Measurements from ENCODE around the gene ETFA. TPM values are rescaled to one million over a fixed set of nuclear protein-coding genes. Genes with fewer than 3 reads are reported as not detected.
"Not testable (repeated sequence)": the region's sequence is repeated elsewhere in the genome, so short reads cannot be mapped to it uniquely, and the experiment has no call there.

Gene ETFA
- total RNA-seq, 4 donors from 2014 or later: 65.8 to 195 (median 159) TPM

DNA sequence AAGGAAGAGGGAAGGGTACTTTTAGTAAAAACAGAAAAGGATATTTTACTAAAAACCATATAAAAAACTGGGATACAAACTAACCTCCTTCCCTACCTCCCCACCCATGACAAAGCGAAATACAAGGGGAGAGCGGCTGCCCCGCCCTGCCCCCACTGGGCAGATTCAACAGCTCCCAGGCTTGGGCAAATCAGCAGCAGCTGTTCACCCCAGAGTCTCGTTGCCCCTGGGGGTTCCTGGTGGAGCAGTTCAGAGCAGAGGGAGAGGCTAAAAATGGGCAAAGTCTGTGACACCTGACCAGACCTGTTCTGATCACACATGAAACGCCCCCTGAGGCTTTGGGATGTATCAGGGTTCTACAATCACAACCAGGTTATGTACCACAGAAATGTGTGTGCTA lies 2.5 kb upstream of the ETFA start:
- H3K27ac ChIP-seq: no peak overlapping the region
- H3K4me3 ChIP-seq: no peak overlapping the region
- in situ Hi-C loops (cut with MboI; ENCODE audit: low pct_ligation_motif_present in 1 of 4, low pct_unique_long_range_greater_than_20kb in 1 of 4, low sequenced_read_pairs in 3 of 4): no loop called here
- TF ChIP-seq EP300 (IDR thresholded peaks at IDR 0.05; ENCODE audit: low read depth): no peak
- TF ChIP-seq POLR2AphosphoS5 (IDR thresholded peaks at IDR 0.05): no peak
- TF ChIP-seq, protein P1, sequence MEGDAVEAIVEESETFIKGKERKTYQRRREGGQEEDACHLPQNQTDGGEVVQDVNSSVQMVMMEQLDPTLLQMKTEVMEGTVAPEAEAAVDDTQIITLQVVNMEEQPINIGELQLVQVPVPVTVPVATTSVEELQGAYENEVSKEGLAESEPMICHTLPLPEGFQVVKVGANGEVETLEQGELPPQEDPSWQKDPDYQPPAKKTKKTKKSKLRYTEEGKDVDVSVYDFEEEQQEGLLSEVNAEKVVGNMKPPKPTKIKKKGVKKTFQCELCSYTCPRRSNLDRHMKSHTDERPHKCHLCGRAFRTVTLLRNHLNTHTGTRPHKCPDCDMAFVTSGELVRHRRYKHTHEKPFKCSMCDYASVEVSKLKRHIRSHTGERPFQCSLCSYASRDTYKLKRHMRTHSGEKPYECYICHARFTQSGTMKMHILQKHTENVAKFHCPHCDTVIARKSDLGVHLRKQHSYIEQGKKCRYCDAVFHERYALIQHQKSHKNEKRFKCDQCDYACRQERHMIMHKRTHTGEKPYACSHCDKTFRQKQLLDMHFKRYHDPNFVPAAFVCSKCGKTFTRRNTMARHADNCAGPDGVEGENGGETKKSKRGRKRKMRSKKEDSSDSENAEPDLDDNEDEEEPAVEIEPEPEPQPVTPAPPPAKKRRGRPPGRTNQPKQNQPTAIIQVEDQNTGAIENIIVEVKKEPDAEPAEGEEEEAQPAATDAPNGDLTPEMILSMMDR (IDR thresholded peaks at IDR 0.05): no peak
- TF ChIP-seq POLR2A (IDR thresholded peaks at IDR 0.05): no peak
- H3K9me3 ChIP-seq: no peaks in the 10 kb centered on the region
- WGBS, 2 donors (ENCODE audit: low coverage in 1 of 2): 79 to 80% methylated on average over 1 to 5 of the region's 5 CpGs
- no peaks in the 10 kb centered on the region for H3K36me3 ChIP-seq
- peaks cover 3 to 21% (median 10%) of the 10 kb centered on the region in 4 donors for H3K4me1 ChIP-seq
- no peaks in the 10 kb centered on the region for H3K27me3 ChIP-seq
- intact Hi-C loops (cut with DNase I; ENCODE audit: low total_unique reads): no loop called here
- no peak for DNase-seq

DNA sequence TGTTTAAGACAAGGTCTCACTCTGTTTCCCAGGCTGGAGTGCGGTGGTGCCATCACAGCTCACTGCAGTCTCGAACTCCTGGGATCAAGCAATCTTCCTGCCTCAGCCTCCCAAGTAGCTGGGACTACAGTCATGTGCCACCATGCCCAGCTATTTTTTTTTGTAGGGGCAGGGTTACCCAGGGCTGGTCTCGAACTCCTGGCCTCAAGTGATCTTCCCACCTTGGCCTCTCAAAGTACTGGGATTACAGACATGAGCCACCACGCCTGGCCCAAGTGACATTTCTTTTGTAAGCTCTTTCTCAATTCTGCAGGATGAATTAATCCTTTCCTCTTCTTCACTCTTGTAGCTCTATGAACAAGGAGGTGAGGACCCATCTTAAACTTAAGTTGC lies 1.9 kb upstream of the ETFA start:
- intact Hi-C loops (cut with DNase I; ENCODE audit: low total_unique reads); H3K9me3 ChIP-seq; H3K27ac ChIP-seq; DNase-seq; in situ Hi-C loops (cut with MboI; ENCODE audit: low pct_ligation_motif_present in 1 of 4, low pct_unique_long_range_greater_than_20kb in 1 of 4, low sequenced_read_pairs in 3 of 4); H3K27me3 ChIP-seq; H3K36me3 ChIP-seq; H3K4me3 ChIP-seq: not testable (repeated sequence)
- 83 to 94% methylated on average over 3 to 4 of the region's 4 CpGs for WGBS, 2 donors (ENCODE audit: low coverage in 1 of 2)
- peaks cover 4 to 21% (median 10%) of the 10 kb centered on the region in 4 donors for H3K4me1 ChIP-seq

DNA sequence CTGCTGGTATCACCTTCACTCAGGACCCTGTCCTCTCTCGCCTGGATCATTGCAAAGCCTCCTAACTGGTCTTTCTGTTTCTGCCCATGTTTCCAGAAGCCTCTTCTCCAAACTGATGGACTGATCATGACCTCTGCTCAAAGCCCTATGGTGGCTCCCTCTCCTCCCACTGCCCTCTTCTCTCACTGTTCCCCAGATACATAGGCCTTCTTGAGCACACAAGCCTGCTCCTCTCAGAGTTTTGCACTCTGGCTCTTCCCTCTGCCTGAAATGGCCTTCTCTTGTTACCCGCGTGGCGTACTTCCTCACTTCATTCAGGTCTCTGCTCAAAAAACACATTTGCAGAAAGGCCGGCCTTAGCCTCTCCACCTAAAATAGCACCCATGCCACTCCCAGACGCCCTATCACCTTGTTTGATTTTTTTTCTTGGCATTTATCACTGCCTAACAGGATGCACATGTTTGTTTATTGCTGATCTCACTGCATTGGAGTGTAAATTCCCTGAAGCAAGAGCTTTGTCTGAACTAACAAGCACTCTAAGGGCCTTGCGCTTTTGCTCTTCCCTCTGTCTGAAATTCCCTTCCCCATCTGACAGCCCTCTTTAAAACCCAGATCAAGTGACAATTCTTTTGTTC lies 1.4 kb upstream of the ETFA start:
- in situ Hi-C loops (cut with MboI; ENCODE audit: low pct_ligation_motif_present in 1 of 4, low pct_unique_long_range_greater_than_20kb in 1 of 4, low sequenced_read_pairs in 3 of 4) (no loop called here), intact Hi-C loops (cut with DNase I; ENCODE audit: low total_unique reads) (no loop called here)
- Histone ChIP-seq H3K27me3 (no peaks in the 10 kb centered on the region), H3K9me3 (no peaks in the 10 kb centered on the region), H3K4me1 (peaks cover 4 to 21% (median 10%) of the 10 kb centered on the region in 4 donors), H3K4me3 (no peak overlapping the region), H3K27ac (no peak overlapping the region), H3K36me3 (no peaks in the 10 kb centered on the region)
- TF ChIP-seq EP300 (IDR thresholded peaks at IDR 0.05; ENCODE audit: low read depth) (no peak), POLR2A (IDR thresholded peaks at IDR 0.05) (no peak), POLR2AphosphoS5 (IDR thresholded peaks at IDR 0.05) (no peak)
- TF ChIP-seq, protein P1 (IDR thresholded peaks at IDR 0.05): no peak
- DNase-seq: no peak
- 65 to 70% methylated on average over 3 to 7 of the region's 7 CpGs for WGBS, 2 donors (ENCODE audit: low coverage in 1 of 2)

DNA sequence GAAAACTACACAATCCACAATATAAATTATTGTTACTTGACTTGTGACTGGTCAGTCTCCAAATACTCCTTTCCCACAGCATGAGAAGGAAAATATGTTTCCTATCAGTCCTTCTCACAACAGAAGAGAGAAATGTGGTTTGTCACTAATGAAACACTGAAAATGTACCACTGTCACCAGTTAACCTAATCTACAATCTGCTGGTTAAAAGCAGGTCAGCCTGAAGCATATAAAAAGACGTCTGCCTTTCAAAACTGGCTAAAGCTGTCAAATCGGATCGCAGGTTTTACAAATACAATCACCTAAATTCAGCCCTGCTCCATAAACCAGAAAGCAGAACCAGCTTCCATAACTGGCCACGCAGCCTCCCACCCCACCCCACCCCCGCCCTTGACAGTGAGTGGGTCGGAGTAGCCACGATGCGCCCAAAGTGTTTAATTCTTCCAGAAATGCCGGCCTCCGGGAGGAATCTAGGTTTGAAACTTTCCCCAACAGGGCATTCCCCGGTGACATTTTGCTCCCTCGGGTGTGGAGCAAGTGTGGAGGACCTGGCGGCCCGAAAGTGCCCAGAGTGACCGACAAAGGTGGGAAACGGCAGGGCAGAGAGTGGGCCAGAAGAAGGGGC lies 682 bp downstream of the ETFA start:
- H3K4me3 ChIP-seq: peak overlapping the region; percentile 41 to 85 (median 63)
- H3K9me3 ChIP-seq: no peaks in the 10 kb centered on the region
- no peak for DNase-seq
- TF ChIP-seq EP300 (IDR thresholded peaks at IDR 0.05; ENCODE audit: low read depth): no peak
- TF ChIP-seq, protein P1 (IDR thresholded peaks at IDR 0.05): no peak
- TF ChIP-seq POLR2A (IDR thresholded peaks at IDR 0.05): no peak
- no peak for TF ChIP-seq POLR2AphosphoS5 (IDR thresholded peaks at IDR 0.05)
- WGBS, 2 donors (ENCODE audit: low coverage in 1 of 2): 1% methylated on average over 11 of the region's 16 CpGs; no CpG with 5 or more reads in 1 of the 2 donors
- in situ Hi-C loops (cut with MboI; ENCODE audit: low pct_ligation_motif_present in 1 of 4, low pct_unique_long_range_greater_than_20kb in 1 of 4, low sequenced_read_pairs in 3 of 4) (no loop called here), intact Hi-C loops (cut with DNase I; ENCODE audit: low total_unique reads) (loop anchor here (1.0 kb wide), 1 partner anchor 118 kb away; no protein-coding TSS in a partner anchor)
- no peaks in the 10 kb centered on the region for H3K36me3 ChIP-seq
- no peaks in the 10 kb centered on the region for H3K27me3 ChIP-seq
- H3K4me1 ChIP-seq: peaks cover 4 to 21% (median 10%) of the 10 kb centered on the region in 4 donors
- H3K27ac ChIP-seq: peak overlapping the region; percentile 84 to 93 (median 88)
